Measurements from ENCODE around the gene PKN2.
A peak's percentile ranks its signal among the peaks of the same experiment; 100 is the strongest.

Gene PKN2

DNA sequence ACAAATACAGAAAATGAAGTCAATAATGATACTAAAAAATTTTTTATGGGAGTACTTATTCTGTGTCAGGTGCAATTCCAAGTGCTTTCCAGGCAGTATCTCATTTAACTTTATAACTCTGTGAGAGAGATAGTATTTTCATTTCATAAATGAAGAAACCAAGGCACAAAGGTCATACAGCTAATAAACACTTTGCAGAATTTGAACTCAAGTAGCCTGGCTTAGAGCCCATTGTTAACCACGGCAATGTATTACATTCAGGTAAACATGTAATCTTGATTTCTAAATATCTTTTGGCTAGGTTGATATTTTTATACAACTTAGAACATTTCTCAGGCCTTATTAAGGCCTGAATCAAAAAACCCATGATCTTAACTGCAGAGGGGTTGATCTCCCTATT lies 28.9 kb upstream of the PKN2 start:
- H3F3A ChIP-seq (ENCODE audit: control insufficient read depth, insufficient read depth): no peaks in the 10 kb centered on the region
- H3K4me2 ChIP-seq (ENCODE audit: low read length): no peak overlapping the region
- H3K36me3 ChIP-seq (ENCODE audit: control insufficient read depth, low read length): no peaks in the 10 kb centered on the region
- no peaks in the 10 kb centered on the region for H3K79me2 ChIP-seq (ENCODE audit: control insufficient read depth, low read length)
- H3K27ac ChIP-seq (ENCODE audit: low read depth, low read length): no peak overlapping the region
- H4K20me1 ChIP-seq (ENCODE audit: control insufficient read depth, insufficient read depth, low read depth, low read length): no peaks in the 10 kb centered on the region
- H3K9me2 ChIP-seq (replicated peaks; ENCODE audit: control insufficient read depth, low read length): no peaks in the 10 kb centered on the region
- peaks cover under 1% of the 10 kb centered on the region; the same call in 1 of the 2 replicates for H3K4me1 ChIP-seq (ENCODE audit: control insufficient read depth, low read length)
- H3K9me3 ChIP-seq (ENCODE audit: control insufficient read depth, insufficient read depth, low read length): no peaks in the 10 kb centered on the region
- H3K27me3 ChIP-seq (ENCODE audit: control insufficient read depth, low read length): no peaks in the 10 kb centered on the region
- H3K4me3 ChIP-seq (ENCODE audit: low read length): no peak overlapping the region
- TF ChIP-seq EZH2phosphoT487 (IDR thresholded peaks at IDR 0.05; ENCODE audit: borderline replicate concordance, low read length) (no peak), CTCF (IDR thresholded peaks at IDR 0.05; ENCODE audit: low read depth, low read length, poor library complexity, severe bottlenecking) (no peak)

DNA sequence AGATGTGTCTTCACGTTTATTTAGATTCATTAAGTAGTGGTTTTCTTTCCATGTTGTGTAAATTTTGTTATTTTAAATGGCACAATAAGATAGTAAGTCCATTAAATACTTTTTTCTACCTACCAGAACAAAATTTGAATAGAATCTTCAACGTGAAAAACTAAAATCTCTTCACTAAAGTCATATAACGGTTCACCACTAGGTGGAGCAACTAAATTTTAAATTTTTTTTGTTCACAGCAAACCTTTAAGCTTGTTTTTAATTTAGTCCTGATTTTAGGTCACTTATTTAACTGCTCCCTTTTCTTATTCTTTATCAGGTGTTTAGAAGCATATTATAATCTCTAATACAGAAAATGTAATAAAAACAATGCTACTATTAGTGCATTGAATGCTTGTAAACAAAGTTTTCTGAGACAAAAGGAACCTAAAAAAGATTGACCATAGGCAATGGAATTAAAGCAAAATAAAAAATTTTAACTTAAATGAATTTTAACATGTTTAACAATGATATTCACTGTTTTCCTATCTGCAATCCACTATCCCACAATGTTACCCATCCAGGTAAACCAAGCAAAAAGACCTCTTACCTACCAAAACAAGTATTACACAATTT lies 28.3 kb upstream of the PKN2 start:
- Histone ChIP-seq H3K9me3 (ENCODE audit: control insufficient read depth, insufficient read depth, low read length) (no peaks in the 10 kb centered on the region), H3K4me2 (ENCODE audit: low read length) (no peak overlapping the region), H3F3A (ENCODE audit: control insufficient read depth, insufficient read depth) (no peaks in the 10 kb centered on the region), H3K27me3 (ENCODE audit: control insufficient read depth, low read length) (no peaks in the 10 kb centered on the region), H3K4me1 (ENCODE audit: control insufficient read depth, low read length) (peaks cover 7% of the 10 kb centered on the region), H3K9me2 (replicated peaks; ENCODE audit: control insufficient read depth, low read length) (no peaks in the 10 kb centered on the region), H3K27ac (ENCODE audit: low read depth, low read length) (no peak overlapping the region), H3K79me2 (ENCODE audit: control insufficient read depth, low read length) (no peaks in the 10 kb centered on the region), H4K20me1 (ENCODE audit: control insufficient read depth, insufficient read depth, low read depth, low read length) (no peaks in the 10 kb centered on the region), H3K4me3 (ENCODE audit: low read length) (no peak overlapping the region), H3K36me3 (ENCODE audit: control insufficient read depth, low read length) (no peaks in the 10 kb centered on the region)
- TF ChIP-seq CTCF (IDR thresholded peaks at IDR 0.05; ENCODE audit: low read depth, low read length, poor library complexity, severe bottlenecking) (peak; percentile 52), EZH2phosphoT487 (IDR thresholded peaks at IDR 0.05; ENCODE audit: borderline replicate concordance, low read length) (no peak)

GRCh38 chr1:88658419-88658818 lies 25.7 kb upstream of the PKN2 start:
- peaks cover 33% of the 10 kb centered on the region for H3K4me1 ChIP-seq (ENCODE audit: control insufficient read depth, low read length)
- H3K36me3 ChIP-seq (ENCODE audit: control insufficient read depth, low read length): no peaks in the 10 kb centered on the region
- no peaks in the 10 kb centered on the region for H3K9me2 ChIP-seq (replicated peaks; ENCODE audit: control insufficient read depth, low read length)
- H4K20me1 ChIP-seq (ENCODE audit: control insufficient read depth, insufficient read depth, low read depth, low read length): no peaks in the 10 kb centered on the region
- H3K4me3 ChIP-seq (ENCODE audit: low read length): no peak overlapping the region
- TF ChIP-seq CTCF (IDR thresholded peaks at IDR 0.05; ENCODE audit: low read depth, low read length, poor library complexity, severe bottlenecking) (no peak), EZH2phosphoT487 (IDR thresholded peaks at IDR 0.05; ENCODE audit: borderline replicate concordance, low read length) (no peak)
- no peaks in the 10 kb centered on the region for H3F3A ChIP-seq (ENCODE audit: control insufficient read depth, insufficient read depth)
- H3K4me2 ChIP-seq (ENCODE audit: low read length): no peak overlapping the region
- no peaks in the 10 kb centered on the region for H3K79me2 ChIP-seq (ENCODE audit: control insufficient read depth, low read length)
- no peak overlapping the region for H3K27ac ChIP-seq (ENCODE audit: low read depth, low read length)
- no peaks in the 10 kb centered on the region for H3K27me3 ChIP-seq (ENCODE audit: control insufficient read depth, low read length)
- H3K9me3 ChIP-seq (ENCODE audit: control insufficient read depth, insufficient read depth, low read length): no peaks in the 10 kb centered on the region
